GM12873 (cell line): Measurements from ENCODE around the gene SLC2A3.

Experiments
- CTCF ChIP-seq: IDR thresholded peaks from 2 replicates; pipeline ENCODE4 v1.5.1; 2012; ENCODE audit warnings: low read depth, mild to moderate bottlenecking, moderate library complexity, low read length, control low read depth; ENCODE audit not compliant: insufficient read depth; ENCODE audit errors: missing control alignments

Gene SLC2A3

GRCh38 chr12:7905071-7905470, 30.9 kb downstream of the SLC2A3 start:
- no peak for TF ChIP-seq CTCF

DNA sequence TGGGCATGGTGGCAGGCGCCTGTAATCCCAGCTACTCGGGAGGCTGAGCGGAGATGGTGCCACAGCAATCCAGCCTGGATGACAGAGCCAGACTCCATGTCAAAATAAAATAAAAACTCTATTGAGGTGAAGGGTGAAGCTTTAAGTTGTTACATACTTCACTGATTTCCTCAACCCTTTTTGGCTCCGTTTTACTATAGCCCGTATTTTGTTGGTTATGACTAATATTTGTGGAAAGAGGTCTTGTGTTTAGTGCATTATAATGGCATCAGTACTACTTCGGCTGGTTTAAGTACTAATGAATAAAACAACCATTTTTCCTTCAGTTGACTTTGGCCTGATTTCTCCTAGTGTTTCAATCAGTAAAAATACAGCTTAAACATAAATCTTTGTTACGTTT, 36.2 kb downstream of the SLC2A3 start:
- TF ChIP-seq CTCF: no peak

DNA sequence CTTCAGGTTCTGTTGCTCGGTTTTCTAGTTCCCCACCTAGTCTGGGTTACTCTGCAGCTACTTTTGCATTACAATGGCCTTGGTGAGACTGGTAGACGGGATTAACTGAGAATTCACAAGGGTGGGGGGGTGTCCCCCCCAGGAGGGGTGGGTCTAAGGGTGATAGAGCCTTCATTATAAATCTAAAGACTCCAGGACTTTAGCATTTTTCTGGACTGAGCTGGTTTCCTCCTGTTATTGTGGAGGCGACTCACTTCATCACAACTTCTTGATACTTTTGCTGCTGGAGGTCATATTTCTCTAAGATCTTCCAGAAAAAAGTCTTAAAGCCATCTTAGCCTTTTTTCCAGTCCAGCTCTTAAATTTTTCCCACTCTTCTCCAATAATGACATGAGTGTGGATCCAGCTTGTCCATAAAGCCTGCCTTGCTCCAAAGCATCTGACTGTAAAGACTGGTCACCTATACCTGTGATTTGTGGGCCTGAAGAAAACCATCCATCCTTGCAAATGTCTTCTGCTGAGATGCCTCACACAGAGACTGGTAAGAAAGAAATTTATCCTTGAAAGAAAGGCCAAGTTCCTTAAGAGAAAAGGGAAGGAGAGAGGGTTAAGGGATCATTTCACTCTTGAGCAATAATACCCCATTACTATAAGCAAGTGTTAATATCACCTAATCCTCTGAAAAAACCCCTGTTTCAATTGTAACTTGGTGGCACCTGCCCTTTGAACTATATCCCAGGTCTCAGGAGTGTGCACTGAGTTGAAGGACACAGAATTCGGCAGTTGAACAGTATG, 43.6 kb downstream of the SLC2A3 start:
- TF ChIP-seq CTCF: no peak

DNA sequence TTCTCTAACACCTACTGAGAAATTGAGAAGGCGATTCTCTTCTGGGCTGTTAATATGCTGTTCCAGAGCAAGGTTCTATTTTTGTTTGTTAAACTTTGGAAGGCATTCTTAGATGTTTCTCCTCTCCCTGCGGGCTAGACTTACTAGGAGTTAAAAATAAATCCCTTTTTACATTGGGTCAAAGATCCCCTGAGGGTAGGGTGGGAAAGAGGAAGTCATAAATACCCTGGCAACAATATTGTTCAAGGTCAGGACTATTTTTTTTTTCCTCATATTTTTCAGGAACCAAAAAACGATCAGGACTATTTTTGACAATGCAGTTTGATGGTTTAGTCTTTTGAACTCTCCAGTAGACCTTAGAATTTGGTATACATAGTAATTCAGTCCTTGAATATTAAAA, 51.3 kb downstream of the SLC2A3 start:
- no peak for TF ChIP-seq CTCF

DNA sequence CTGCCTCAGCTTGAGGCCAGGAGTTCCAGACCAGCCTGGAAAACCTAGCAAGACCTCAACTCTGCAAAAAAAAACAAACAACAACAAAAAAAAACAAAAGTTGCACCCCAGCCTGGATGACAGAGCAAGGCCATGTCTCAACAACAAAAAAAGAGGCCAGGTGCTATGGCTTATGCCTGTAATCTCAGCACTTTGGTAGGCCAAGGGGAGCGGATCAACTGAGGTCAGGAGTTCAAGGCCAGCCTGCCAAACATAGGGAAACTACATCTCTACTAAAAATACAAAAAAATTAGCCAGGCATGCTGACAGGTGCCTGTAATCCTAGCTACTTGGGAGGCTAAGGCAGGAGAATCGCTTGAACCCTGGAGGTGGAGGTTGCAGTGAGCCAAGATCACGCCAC, 56.7 kb downstream of the SLC2A3 start:
- no peak for TF ChIP-seq CTCF

- TF ChIP-seq CTCF: no peak
Measured at GRCh38 chr12:7877420-7877819, 58.6 kb downstream of the SLC2A3 start.

DNA sequence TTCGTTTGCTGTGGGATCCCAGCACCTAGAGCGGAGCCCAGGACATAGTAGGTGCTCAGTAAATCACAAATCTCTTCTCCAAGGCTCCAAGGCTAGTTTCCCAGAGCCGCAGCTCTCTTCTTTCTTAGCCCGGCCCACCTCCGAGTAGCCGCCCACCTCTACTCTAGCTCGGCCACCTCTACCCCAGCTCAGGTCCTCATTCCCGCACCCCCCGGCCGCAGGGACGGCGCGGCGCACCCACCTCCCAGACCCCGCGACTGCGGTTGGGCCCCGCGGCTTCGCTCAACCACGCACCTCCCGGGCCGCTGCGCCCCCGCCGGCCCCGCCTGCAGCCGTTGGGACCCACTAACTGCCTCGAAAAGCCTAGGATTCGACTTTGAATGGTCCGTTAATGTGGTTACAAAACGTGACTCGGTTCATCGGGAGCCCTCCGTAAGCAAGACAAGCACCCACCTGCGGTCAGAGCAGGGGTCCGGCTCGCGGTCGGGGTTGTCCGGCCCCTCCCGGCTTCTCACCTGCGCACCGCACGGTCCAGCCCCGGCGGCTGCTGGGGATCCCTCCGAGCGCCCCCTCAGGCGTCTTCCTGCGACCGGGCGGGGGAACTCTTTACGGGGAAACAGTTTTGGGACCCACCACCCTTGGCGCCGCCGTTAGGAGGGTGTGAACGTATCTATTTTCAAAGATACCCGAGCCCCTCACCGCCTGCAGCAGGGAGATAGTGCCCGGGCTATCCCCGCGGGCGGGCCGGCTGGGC, 63.2 kb downstream of the SLC2A3 start, which contains the start of gene SLC2A14:
Gene SLC2A14, minus strand, starts transcription at position 350 of the 754 bp plus-strand sequence. CDS start 3,035 bp downstream, outside the sequence.
- no peak for TF ChIP-seq CTCF
